A549 (cell line): ENCODE data around the gene DARS1. TPM values are rescaled to one million over a fixed set of nuclear protein-coding genes. Genes with fewer than 3 reads are reported as not detected.

ENCODE experiments used
- ATAC-seq, 2 experiments: fragments of 200-7000 bp in 1 of 2; fragments of >200 bp in 1 of 2; cut with Nextera tagmentation in 1 of 2; cut with Tn5 transposase in 1 of 2; 3 replicates each; pipeline versions ENCODE4 v1.8.0 to v1.9.1; 2018 to 2020; ENCODE audit warnings: mild to moderate bottlenecking in 1 of 2, moderate library complexity in 1 of 2
- CTCF ChIA-PET: fragments of 300-600 bp; sonication (Branson Sonifier 250); formaldehyde crosslinking; extraction: SDS; loops from one replicate; lab custom pipeline; 2021; ENCODE audit warnings: antibody characterized with exemption, inconsistent platforms; lab: Yijun Ruan, JAX
- POLR2A ChIA-PET: fragments of 350-600 bp; formaldehyde crosslinking; extraction: SDS; loops from one replicate; lab custom pipeline; 2021; ENCODE audit warnings: antibody characterized with exemption, inconsistent platforms; lab: Yijun Ruan, JAX
- DNase-seq, 2 experiments: peaks; one replicate each; pipeline versions ENCODE4 v3.0.0 to v3.0.0-alpha.2; 2011 to 2016; ENCODE audit warnings: low read depth in 1 of 2, low spot score in 1 of 2
- FAIRE-seq: peaks from 2 replicates; lab custom pipeline; 2011; peaks lifted over from hg19 to GRCh38; lab: Jason Lieb, UNC
- H3K27ac ChIP-seq, 2 experiments: fragments of >200 bp; sonication (Bioruptor Twin); formaldehyde crosslinking; 3 replicates each; pipeline ENCODE4 v1.5.1; 2016 to 2017
- H3K4me1 ChIP-seq: fragments of >200 bp; sonication (Bioruptor Twin); formaldehyde crosslinking; 3 replicates; pipeline ENCODE4 v1.6.1; 2016
- H3K4me2 ChIP-seq: fragments of >200 bp; sonication (Bioruptor Twin); formaldehyde crosslinking; 3 replicates; pipeline ENCODE4 v1.6.1; 2016
- H3K4me3 ChIP-seq: fragments of >200 bp; sonication (Bioruptor Twin); formaldehyde crosslinking; 3 replicates; pipeline ENCODE4 v1.5.1; 2016
- H3K9me3 ChIP-seq: fragments of >200 bp; sonication (Bioruptor Twin); formaldehyde crosslinking; 3 replicates; pipeline ENCODE4 v1.6.1; 2016
- BHLHE40 ChIP-seq: IDR thresholded peaks from 2 replicates; pipeline ENCODE4 v1.6.1; 2012; ENCODE audit warnings: low read depth, low read length, inconsistent platforms
- CTCF ChIP-seq: fragments of >200 bp; sonication (Bioruptor Twin); formaldehyde crosslinking; IDR thresholded peaks from 3 replicates; pipeline ENCODE4 v1.5.1; 2016
- FOSB ChIP-seq: fragments of 250-450 bp; sonication (Bioruptor Pico); IDR thresholded peaks from 2 replicates; pipeline ENCODE4 v1.5.0; 2020; ENCODE audit warnings: mild to moderate bottlenecking, moderate library complexity
- FOSL2 ChIP-seq, 2 experiments: fragments of 450-650 bp in 1 of 2; fragments of >200 bp in 1 of 2; sonication (Bioruptor Twin) in 1 of 2; formaldehyde crosslinking; IDR thresholded peaks; 2 replicates each; pipeline versions ENCODE4 v1.5.0 to v1.6.1; 2016 to 2020; ENCODE audit warnings: mild to moderate bottlenecking in 1 of 2, moderate library complexity in 1 of 2
- FOXS1 ChIP-seq: fragments of 250-450 bp; sonication (Bioruptor Pico); IDR thresholded peaks from 2 replicates; pipeline ENCODE4 v1.5.0; 2020; ENCODE audit warnings: mild to moderate bottlenecking, moderate library complexity
- HOXA7 ChIP-seq: fragments of 250-450 bp; sonication (Bioruptor Pico); IDR thresholded peaks from 2 replicates; pipeline ENCODE4 v1.5.0; 2020; ENCODE audit warnings: mild to moderate bottlenecking, moderate library complexity
- JUN ChIP-seq, 2 experiments: fragments of >200 bp; sonication (Bioruptor Twin); formaldehyde crosslinking; IDR thresholded peaks; 2 replicates in 1 of 2; 3 replicates in 1 of 2; pipeline ENCODE4 v1.6.1; 2016 to 2017
- KDM1A ChIP-seq: fragments of 200-600 bp; sonication (generic); IDR thresholded peaks from 2 replicates; pipeline ENCODE4 v1.6.1; 2016; ENCODE audit warnings: low read depth, mild to moderate bottlenecking
- KDM5A ChIP-seq: fragments of 200-600 bp; sonication (generic); IDR thresholded peaks from 2 replicates; pipeline ENCODE4 v1.6.1; 2016; ENCODE audit warnings: antibody characterized with exemption, mild to moderate bottlenecking
- MAFK ChIP-seq: fragments of 450-650 bp; IDR thresholded peaks from 2 replicates; pipeline ENCODE4 v1.6.1; 2014; ENCODE audit not compliant: partially characterized antibody
- MAZ ChIP-seq: fragments of 150-350 bp; IDR thresholded peaks from 2 replicates; pipeline ENCODE4 v1.6.1; 2014; ENCODE audit warnings: antibody characterized with exemption, low read depth, low read length, borderline replicate concordance
- NFE2L2 ChIP-seq: fragments of 150-350 bp; conservative IDR thresholded peaks from 2 replicates; pipeline ENCODE4 v1.6.1; 2014; ENCODE audit warnings: low read length
- PHF8 ChIP-seq: fragments of 200-600 bp; sonication (generic); IDR thresholded peaks from 2 replicates; pipeline ENCODE4 v1.6.1; 2016; ENCODE audit warnings: low read depth, mild to moderate bottlenecking, antibody characterized with exemption, moderate library complexity, borderline replicate concordance
- POLR2AphosphoS2 ChIP-seq: conservative IDR thresholded peaks from 2 replicates; pipeline ENCODE4 v1.6.1; 2012; ENCODE audit warnings: low read length, improper control_type of control experiment, inconsistent platforms
- RAD21 ChIP-seq, 2 experiments: fragments of >200 bp in 1 of 2; sonication (Bioruptor Twin) in 1 of 2; formaldehyde crosslinking in 1 of 2; IDR thresholded peaks in 1 of 2; conservative IDR thresholded peaks in 1 of 2; 2 replicates in 1 of 2; 3 replicates in 1 of 2; pipeline ENCODE4 v1.6.1; 2012 to 2018; ENCODE audit warnings: inconsistent platforms in 1 of 2
- REST ChIP-seq: fragments of 200-600 bp; sonication (generic); IDR thresholded peaks from 2 replicates; pipeline ENCODE4 v1.6.1; 2016; ENCODE audit warnings: antibody characterized with exemption, mild to moderate bottlenecking, moderate library complexity
- SREBF2 ChIP-seq: fragments of 450-650 bp; IDR thresholded peaks from 2 replicates; pipeline ENCODE4 v1.6.1; 2014; ENCODE audit warnings: mild to moderate bottlenecking, moderate library complexity
- ZC3H11A ChIP-seq: fragments of 450-650 bp; IDR thresholded peaks from 2 replicates; pipeline ENCODE4 v1.6.1; 2014; ENCODE audit warnings: antibody characterized with exemption, mild to moderate bottlenecking
- ZFP36 ChIP-seq: fragments of 450-650 bp; IDR thresholded peaks from 2 replicates; pipeline ENCODE4 v1.6.1; 2014; ENCODE audit warnings: borderline replicate concordance; ENCODE audit not compliant: partially characterized antibody
- WGBS: methylation state at CpG from one replicate; pipeline ENCODE4 v1.1.6; 2017; ENCODE audit errors: missing lambda C conversion rate; 5-methylcytosine and 5-hydroxymethylcytosine counted together
- polyA plus RNA-seq, 4 experiments: library from polyadenylated mRNA; depleted of rRNA in 3 of 4; stranded (reverse); fragments of >200 nt; fragmentation: RNase III in 1 of 4; extraction: RNeasy Plus Mini Kit Qiagen cat#74134 plus additional on column Dnase treatment in 1 of 4; gene quantifications; 2 replicates in 3 of 4; 3 replicates in 1 of 4; pipeline ENCODE4 v1.2.3, GENCODE V29; 2011 to 2017
- TF ChIP-seq, protein P1 (sequence below): fragments of 150-350 bp; IDR thresholded peaks from 2 replicates; pipeline ENCODE4 v1.6.1; 2014; ENCODE audit warnings: low read depth, mild to moderate bottlenecking, low read length

The DARS1 gene
- polyA plus RNA-seq, 2 of the 4 experiments (the other 2 are of a cell fraction), result 83.8 to 130 TPM

DNA sequence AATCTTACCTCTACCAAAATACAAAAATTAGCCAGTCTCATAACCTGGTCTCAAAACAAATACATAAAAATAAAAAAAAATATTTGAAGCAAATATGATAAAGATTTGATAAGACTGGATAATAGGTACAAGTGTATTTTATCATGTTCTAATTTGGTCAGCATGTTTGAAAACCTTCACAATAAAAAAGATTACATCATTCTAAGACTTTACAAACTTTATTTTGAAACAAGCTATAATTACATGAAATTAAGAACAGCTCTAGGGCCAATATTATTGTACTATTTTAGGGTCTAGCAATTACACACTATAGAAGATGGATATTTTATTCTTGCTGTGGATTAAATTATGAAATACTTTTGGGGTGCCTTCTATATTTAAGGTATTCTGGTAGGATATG, 79.7 kb downstream of the DARS1 start:
- H3K9me3 ChIP-seq, result no peaks in the 10 kb centered on the region
- no peak overlapping the region for H3K4me3 ChIP-seq
- CTCF ChIA-PET, result no interaction called here
- TF ChIP-seq CTCF (no peak), FOSB (CRISPR knock-in tag) (no peak), NFE2L2 (no peak), PHF8 (no peak), RAD21 (conservative IDR thresholded peaks at IDR 0.05 in 1 of 2, IDR thresholded peaks at IDR 0.05 in 1 of 2) (no peak), SREBF2 (no peak), ZC3H11A (no peak), KDM5A (no peak), ZFP36 (no peak), HOXA7 (CRISPR knock-in tag) (no peak), JUN (IDR thresholded peaks at IDR 0.05) (no peak), MAZ (no peak), REST (no peak)
- TF ChIP-seq, all 56 proteins: peak for 0
- H3K27ac ChIP-seq, result no peak overlapping the region
- H3K4me2 ChIP-seq, result no peak overlapping the region
- FAIRE-seq (no peak), ATAC-seq (no peak), DNase-seq (no peak)
- H3K4me1 ChIP-seq, result no peaks in the 10 kb centered on the region
- POLR2A ChIA-PET, result no interaction called here

DNA sequence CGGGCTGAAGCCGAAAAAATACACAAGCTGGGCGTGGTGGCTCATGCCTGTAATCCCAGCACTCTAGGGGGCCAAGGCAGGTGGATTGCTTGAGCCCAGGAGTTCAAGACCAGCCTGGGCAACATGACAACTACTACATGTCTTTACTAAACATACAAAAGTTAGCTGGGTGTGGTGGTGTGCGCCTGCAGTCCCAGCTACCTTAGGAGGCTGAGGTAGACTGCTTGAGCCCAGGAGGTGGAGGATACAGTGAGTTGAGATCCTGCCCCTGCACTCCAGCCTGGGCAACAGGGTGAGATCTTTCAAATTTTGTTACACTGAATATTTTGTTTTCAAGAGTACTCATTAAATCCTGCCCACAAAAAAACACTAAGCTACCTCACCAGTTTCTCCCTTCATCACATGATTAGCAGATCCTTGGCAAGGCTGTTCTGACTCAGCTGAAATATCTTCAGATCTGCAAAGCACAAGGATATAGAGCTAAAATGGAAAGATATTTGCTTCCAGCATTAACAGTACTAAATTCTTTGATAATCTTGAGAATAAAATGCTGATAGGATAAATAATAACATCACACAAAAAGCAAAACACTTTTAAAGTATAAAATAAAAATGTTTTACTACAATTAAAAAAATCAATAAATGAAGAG, 81.0 kb downstream of the DARS1 start:
- DNase-seq (no peak), FAIRE-seq (no peak), ATAC-seq (peak in 1 of 2 experiments; percentile 47; a peak in 2 of 6 replicates)
- Histone ChIP-seq H3K9me3 (no peaks in the 10 kb centered on the region), H3K27ac (no peak overlapping the region), H3K4me2 (no peak overlapping the region), H3K4me1 (no peaks in the 10 kb centered on the region), H3K4me3 (no peak overlapping the region)
- 87% methylated on average over 4 of the region's 4 CpGs for WGBS
- ChIA-PET POLR2A (no interaction called here), CTCF (interaction anchor here (0.9 to 1.9 kb wide), 3 partner anchors 9 to 473 kb away, joined by 3 to 7 read pairs (median 3); no protein-coding TSS in a partner anchor)
- TF ChIP-seq MAFK, result peak; percentile 2
- TF ChIP-seq FOXS1 (CRISPR knock-in tag), result no peak

DNA sequence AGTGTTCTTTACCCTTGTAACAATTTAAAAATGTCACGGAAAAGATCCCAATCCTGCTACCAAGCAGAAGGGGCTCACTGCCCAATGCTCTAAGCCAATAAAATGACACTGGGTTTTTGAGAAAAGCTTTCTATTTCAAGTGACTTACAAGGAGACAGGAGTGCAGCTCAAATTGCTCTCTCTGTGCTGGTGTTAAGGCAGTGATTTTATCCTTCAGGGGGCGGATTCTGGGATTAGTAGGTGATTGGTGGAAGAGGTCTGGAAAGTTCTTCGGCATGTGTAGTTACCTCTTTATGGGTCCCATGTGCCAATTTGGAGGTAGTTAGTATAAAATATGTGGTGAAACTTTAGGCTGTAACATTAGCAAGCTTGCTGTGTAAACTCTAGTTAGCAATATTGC, 81.8 kb downstream of the DARS1 start:
- no peak overlapping the region for H3K4me2 ChIP-seq
- WGBS, result 82% methylated on average over 3 of the region's 3 CpGs
- FAIRE-seq, result no peak
- no peak for ATAC-seq
- no peaks in the 10 kb centered on the region for H3K4me1 ChIP-seq
- ChIA-PET POLR2A (no interaction called here), CTCF (interaction anchor here (0.8 to 1.9 kb wide), 5 partner anchors 8 to 915 kb away, joined by 3 to 8 read pairs (median 3); no protein-coding TSS in a partner anchor)
- TF ChIP-seq MAZ (no peak), POLR2AphosphoS2 (no peak), FOSL2 (IDR thresholded peaks at IDR 0.05) (no peak), FOSL2 (CRISPR knock-in tag; IDR thresholded peaks at IDR 0.05) (no peak), BHLHE40 (no peak), JUN (IDR thresholded peaks at IDR 0.05) (no peak), FOSB (CRISPR knock-in tag) (no peak), HOXA7 (CRISPR knock-in tag) (no peak), KDM1A (no peak)
- TF ChIP-seq, protein P1, sequence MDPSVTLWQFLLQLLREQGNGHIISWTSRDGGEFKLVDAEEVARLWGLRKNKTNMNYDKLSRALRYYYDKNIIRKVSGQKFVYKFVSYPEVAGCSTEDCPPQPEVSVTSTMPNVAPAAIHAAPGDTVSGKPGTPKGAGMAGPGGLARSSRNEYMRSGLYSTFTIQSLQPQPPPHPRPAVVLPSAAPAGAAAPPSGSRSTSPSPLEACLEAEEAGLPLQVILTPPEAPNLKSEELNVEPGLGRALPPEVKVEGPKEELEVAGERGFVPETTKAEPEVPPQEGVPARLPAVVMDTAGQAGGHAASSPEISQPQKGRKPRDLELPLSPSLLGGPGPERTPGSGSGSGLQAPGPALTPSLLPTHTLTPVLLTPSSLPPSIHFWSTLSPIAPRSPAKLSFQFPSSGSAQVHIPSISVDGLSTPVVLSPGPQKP, result no peak
- no peak overlapping the region for H3K4me3 ChIP-seq
- H3K27ac ChIP-seq, result no peak overlapping the region
- DNase-seq, result no peak
- no peaks in the 10 kb centered on the region for H3K9me3 ChIP-seq
